Osteoblast (primary cell): ENCODE results near the gene SULT4A1. TPM values are rescaled to one million over a fixed set of nuclear protein-coding genes. Genes with fewer than 3 reads are reported as not detected.
"Not testable (repeated sequence)": the region's sequence is repeated elsewhere in the genome, so short reads cannot be mapped to it uniquely, and the experiment has no call there.

Source experiments
- DNase-seq: peaks from one replicate; pipeline ENCODE4 v3.0.0; 2011; ENCODE audit warnings: low spot score, mixed read lengths; ENCODE audit not compliant: insufficient read length; ENCODE audit errors: missing footprints
- H2AFZ ChIP-seq: 2 replicates; pipeline ENCODE4 v1.6.0; 2011; ENCODE audit warnings: mild to moderate bottlenecking, low read length
- H3K27ac ChIP-seq: 2 replicates; pipeline ENCODE4 v1.5.1; 2011; ENCODE audit warnings: mild to moderate bottlenecking, low read depth, low read length, moderate library complexity
- H3K27me3 ChIP-seq: 2 replicates; pipeline ENCODE4 v1.6.0; 2012; ENCODE audit warnings: mild to moderate bottlenecking, control low read depth, inconsistent platforms, low read length, moderate library complexity; ENCODE audit not compliant: insufficient read depth
- H3K36me3 ChIP-seq: 2 replicates; pipeline ENCODE4 v1.5.1; 2011; ENCODE audit warnings: mild to moderate bottlenecking, low read length, control low read depth, moderate library complexity; ENCODE audit not compliant: insufficient read depth
- H3K4me1 ChIP-seq: 2 replicates; pipeline ENCODE4 v1.5.1; 2011; ENCODE audit warnings: mild to moderate bottlenecking, low read length, control low read depth, moderate library complexity; ENCODE audit not compliant: insufficient read depth
- H3K4me2 ChIP-seq: 2 replicates; pipeline ENCODE4 v1.6.0; 2011; ENCODE audit warnings: mild to moderate bottlenecking, low read length; ENCODE audit not compliant: insufficient read depth
- H3K4me3 ChIP-seq: fragments of 200-600 bp; sonication (generic); 3 replicates; pipeline ENCODE4 v1.5.1; 2012; ENCODE audit warnings: mild to moderate bottlenecking, low read length, inconsistent platforms; ENCODE audit not compliant: insufficient read depth
- H3K79me2 ChIP-seq: 2 replicates; pipeline ENCODE4 v1.6.0; 2012; ENCODE audit warnings: mild to moderate bottlenecking, low read length, control low read depth, inconsistent platforms; ENCODE audit not compliant: insufficient read depth
- H3K9me3 ChIP-seq: 2 replicates; pipeline ENCODE4 v1.5.1; 2011; ENCODE audit warnings: low read depth, low read length, control low read depth
- H4K20me1 ChIP-seq: 2 replicates; pipeline ENCODE4 v1.6.0; 2012; ENCODE audit warnings: mild to moderate bottlenecking, low read length, control low read depth; ENCODE audit not compliant: insufficient read depth
- CTCF ChIP-seq: IDR thresholded peaks from 2 replicates; pipeline ENCODE4 v1.5.1; 2011; ENCODE audit warnings: mild to moderate bottlenecking, low read depth, low read length, moderate library complexity; ENCODE audit errors: extremely low read depth
- total RNA-seq: library from RNA; depleted of rRNA; stranded (reverse); fragments of >200 nt; gene quantifications from 2 replicates; pipeline ENCODE4 v1.2.3, GENCODE V29; 2012

SULT4A1 gene
- total RNA-seq, 1 donor = under 0.01 TPM

GRCh38 chr22:43905681-43906080 lies 43.4 kb upstream of the SULT4A1 start:
- TF ChIP-seq CTCF = no peak
- peaks cover 7% of the 10 kb centered on the region for H3K4me1 ChIP-seq
- no peak overlapping the region for H3K4me3 ChIP-seq
- no peak overlapping the region for H3K4me2 ChIP-seq
- H4K20me1 ChIP-seq = no peaks in the 10 kb centered on the region
- peak; percentile 45 for DNase-seq
- H3K27ac ChIP-seq = no peak overlapping the region
- no peaks in the 10 kb centered on the region for H3K36me3 ChIP-seq
- peaks cover 4% of the 10 kb centered on the region for H3K27me3 ChIP-seq
- no peak overlapping the region for H2AFZ ChIP-seq
- H3K79me2 ChIP-seq = no peaks in the 10 kb centered on the region
- H3K9me3 ChIP-seq = no peaks in the 10 kb centered on the region

- H3K27me3 ChIP-seq = not testable (repeated sequence)
Measured at GRCh38 chr22:43904412-43904811, 42.1 kb upstream of the SULT4A1 start.

GRCh38 chr22:43903033-43903432 lies 40.7 kb upstream of the SULT4A1 start:
- not testable (repeated sequence) for H2AFZ ChIP-seq, H3K79me2 ChIP-seq, H3K27me3 ChIP-seq, H3K4me2 ChIP-seq, H3K9me3 ChIP-seq, H3K36me3 ChIP-seq, H3K4me3 ChIP-seq, H3K4me1 ChIP-seq, H3K27ac ChIP-seq, H4K20me1 ChIP-seq
- DNase-seq = peak; percentile 34

More at GRCh38 chr22:43904412-43904811, 42.1 kb upstream of the SULT4A1 start:
- H3K79me2 ChIP-seq, H3K4me2 ChIP-seq, H2AFZ ChIP-seq, H4K20me1 ChIP-seq, H3K4me1 ChIP-seq, H3K36me3 ChIP-seq, DNase-seq, H3K9me3 ChIP-seq, H3K4me3 ChIP-seq, H3K27ac ChIP-seq: not testable (repeated sequence)
- peak; percentile 34 for TF ChIP-seq CTCF

- Histone ChIP-seq H3K4me2 (peak overlapping the region; percentile 24), H3K27ac (no peak overlapping the region), H3K36me3 (no peaks in the 10 kb centered on the region), H3K79me2 (no peaks in the 10 kb centered on the region), H4K20me1 (no peaks in the 10 kb centered on the region), H3K4me1 (peaks cover 16% of the 10 kb centered on the region), H3K27me3 (no peaks in the 10 kb centered on the region), H2AFZ (no peak overlapping the region), H3K4me3 (no peak overlapping the region), H3K9me3 (no peaks in the 10 kb centered on the region)
- DNase-seq = peak; percentile 88
- TF ChIP-seq CTCF = no peak
Measured at GRCh38 chr22:43901976-43902643, 39.8 kb upstream of the SULT4A1 start.
